ENCODE data around the gene FARP2.

FARP2 gene

DNA sequence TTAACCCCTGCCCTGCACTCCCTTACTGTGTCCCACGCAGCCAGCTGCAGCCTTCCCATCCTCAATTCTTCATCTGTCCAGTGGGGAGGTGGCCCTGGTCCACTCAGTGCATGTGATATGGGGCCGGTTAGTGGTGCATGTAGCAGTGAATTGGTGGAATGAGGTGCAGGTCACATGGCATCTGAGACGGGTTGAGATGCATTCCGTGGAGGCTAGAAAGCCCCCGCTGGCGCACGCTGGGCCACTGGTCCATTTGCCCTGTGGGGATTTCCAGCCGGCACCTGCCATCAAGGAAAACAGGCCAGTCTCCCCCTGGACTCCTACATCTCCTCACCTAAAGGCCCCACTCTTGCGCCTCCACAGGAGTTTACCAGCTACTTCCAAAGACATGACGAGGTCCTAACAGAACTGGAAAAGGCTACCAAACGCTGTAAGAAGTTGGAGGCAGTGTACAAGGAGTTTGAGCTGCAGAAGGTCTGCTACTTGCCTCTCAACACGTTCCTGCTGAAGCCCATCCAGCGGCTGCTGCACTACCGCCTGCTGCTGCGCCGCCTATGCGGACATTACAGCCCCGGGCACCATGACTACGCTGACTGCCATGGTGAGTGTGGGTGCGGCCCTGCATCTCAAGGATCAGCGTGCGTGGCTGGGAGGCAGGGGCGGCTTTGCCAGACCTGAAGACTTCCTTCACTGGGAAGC is 111.8 kb downstream of the FARP2 start:
- TF ChIP-seq, protein P1, sequence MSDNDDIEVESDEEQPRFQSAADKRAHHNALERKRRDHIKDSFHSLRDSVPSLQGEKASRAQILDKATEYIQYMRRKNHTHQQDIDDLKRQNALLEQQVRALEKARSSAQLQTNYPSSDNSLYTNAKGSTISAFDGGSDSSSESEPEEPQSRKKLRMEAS (IDR thresholded peaks at IDR 0.05; ENCODE audit: low read depth, low read length): no peak
- TF ChIP-seq, protein P2, sequence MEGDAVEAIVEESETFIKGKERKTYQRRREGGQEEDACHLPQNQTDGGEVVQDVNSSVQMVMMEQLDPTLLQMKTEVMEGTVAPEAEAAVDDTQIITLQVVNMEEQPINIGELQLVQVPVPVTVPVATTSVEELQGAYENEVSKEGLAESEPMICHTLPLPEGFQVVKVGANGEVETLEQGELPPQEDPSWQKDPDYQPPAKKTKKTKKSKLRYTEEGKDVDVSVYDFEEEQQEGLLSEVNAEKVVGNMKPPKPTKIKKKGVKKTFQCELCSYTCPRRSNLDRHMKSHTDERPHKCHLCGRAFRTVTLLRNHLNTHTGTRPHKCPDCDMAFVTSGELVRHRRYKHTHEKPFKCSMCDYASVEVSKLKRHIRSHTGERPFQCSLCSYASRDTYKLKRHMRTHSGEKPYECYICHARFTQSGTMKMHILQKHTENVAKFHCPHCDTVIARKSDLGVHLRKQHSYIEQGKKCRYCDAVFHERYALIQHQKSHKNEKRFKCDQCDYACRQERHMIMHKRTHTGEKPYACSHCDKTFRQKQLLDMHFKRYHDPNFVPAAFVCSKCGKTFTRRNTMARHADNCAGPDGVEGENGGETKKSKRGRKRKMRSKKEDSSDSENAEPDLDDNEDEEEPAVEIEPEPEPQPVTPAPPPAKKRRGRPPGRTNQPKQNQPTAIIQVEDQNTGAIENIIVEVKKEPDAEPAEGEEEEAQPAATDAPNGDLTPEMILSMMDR (IDR thresholded peaks at IDR 0.05; ENCODE audit: low read depth, low read length): no peak
- TF ChIP-seq MYC (IDR thresholded peaks at IDR 0.05; ENCODE audit: low read depth, low read length) (no peak), POLR2A (IDR thresholded peaks at IDR 0.05; ENCODE audit: extremely low read depth, insufficient read length) (no peak)
- H3K4me3 ChIP-seq (ENCODE audit: low read depth, low read length): no peak overlapping the region
- no peak for DNase-seq (ENCODE audit: low read depth)

DNA sequence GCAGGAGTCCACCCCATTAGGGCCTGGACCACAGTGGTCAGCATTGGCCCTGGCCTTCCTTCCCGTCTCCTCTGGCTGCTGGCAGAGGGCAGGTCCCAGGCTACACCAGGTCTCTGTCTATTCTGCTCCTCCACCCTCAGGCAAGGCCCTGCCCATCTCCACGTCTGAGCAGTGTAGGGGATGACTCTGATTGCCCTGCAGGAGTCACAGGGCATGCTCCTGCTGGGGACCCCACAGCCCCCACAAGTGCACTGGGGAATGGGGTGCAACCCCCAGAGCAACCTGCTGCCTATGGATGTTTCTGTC is 112.3 kb downstream of the FARP2 start:
- TF ChIP-seq POLR2A (IDR thresholded peaks at IDR 0.05; ENCODE audit: extremely low read depth, insufficient read length) (no peak), MYC (IDR thresholded peaks at IDR 0.05; ENCODE audit: low read depth, low read length) (no peak)
- TF ChIP-seq, protein P2 (IDR thresholded peaks at IDR 0.05; ENCODE audit: low read depth, low read length): no peak
- TF ChIP-seq, protein P1 (IDR thresholded peaks at IDR 0.05; ENCODE audit: low read depth, low read length): no peak
- DNase-seq (ENCODE audit: low read depth): no peak
- no peak overlapping the region for H3K4me3 ChIP-seq (ENCODE audit: low read depth, low read length)

DNA sequence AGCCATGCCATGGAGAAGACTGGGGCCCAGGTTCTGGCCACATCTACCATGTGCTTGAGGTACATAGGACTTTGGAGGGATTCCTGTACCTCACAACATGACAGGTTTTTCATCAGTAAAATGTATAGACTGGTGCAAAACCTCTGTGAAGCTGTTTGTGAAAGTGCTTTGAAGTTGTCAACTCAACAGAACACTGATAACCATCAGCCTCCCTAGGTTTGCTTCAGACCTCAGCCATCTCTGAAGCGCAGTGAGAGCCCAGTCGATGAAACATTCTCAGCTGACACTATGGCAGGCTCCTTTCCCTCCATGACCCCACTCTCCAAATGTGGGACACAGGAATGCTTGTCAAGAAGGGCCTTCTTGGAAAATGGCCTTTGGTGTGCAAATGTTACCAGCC is 113.7 kb downstream of the FARP2 start:
- DNase-seq (ENCODE audit: low read depth): no peak
- no peak overlapping the region for H3K4me3 ChIP-seq (ENCODE audit: low read depth, low read length)
- TF ChIP-seq POLR2A (IDR thresholded peaks at IDR 0.05; ENCODE audit: extremely low read depth, insufficient read length) (no peak), MYC (IDR thresholded peaks at IDR 0.05; ENCODE audit: low read depth, low read length) (no peak)
- TF ChIP-seq, protein P1 (IDR thresholded peaks at IDR 0.05; ENCODE audit: low read depth, low read length): no peak
- TF ChIP-seq, protein P2 (IDR thresholded peaks at IDR 0.05; ENCODE audit: low read depth, low read length): no peak

DNA sequence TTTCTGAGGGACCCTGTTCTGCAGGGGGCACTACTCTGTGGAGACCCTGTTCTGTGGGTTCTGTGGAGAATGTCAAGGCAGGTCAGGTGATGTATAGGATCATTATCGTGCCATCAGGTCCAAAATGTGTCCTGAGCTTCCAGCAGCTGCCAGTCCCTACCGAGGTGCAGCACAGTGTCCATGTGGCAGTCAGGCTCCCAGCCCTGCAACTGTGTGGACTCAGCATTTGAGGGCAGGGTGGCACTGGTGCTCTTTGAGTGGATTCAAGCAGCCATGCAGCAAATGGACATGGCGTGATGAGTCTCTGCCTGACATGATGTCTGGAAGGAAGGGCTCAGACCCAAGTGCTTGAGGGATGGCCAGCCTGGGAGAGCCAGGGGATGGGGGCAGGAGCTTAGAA is 117.3 kb downstream of the FARP2 start:
- TF ChIP-seq, protein P1 (IDR thresholded peaks at IDR 0.05; ENCODE audit: low read depth, low read length): no peak
- TF ChIP-seq, protein P2 (IDR thresholded peaks at IDR 0.05; ENCODE audit: low read depth, low read length): no peak
- TF ChIP-seq POLR2A (IDR thresholded peaks at IDR 0.05; ENCODE audit: extremely low read depth, insufficient read length) (no peak), MYC (IDR thresholded peaks at IDR 0.05; ENCODE audit: low read depth, low read length) (no peak)
- H3K4me3 ChIP-seq (ENCODE audit: low read depth, low read length): no peak overlapping the region
- no peak for DNase-seq (ENCODE audit: low read depth)

DNA sequence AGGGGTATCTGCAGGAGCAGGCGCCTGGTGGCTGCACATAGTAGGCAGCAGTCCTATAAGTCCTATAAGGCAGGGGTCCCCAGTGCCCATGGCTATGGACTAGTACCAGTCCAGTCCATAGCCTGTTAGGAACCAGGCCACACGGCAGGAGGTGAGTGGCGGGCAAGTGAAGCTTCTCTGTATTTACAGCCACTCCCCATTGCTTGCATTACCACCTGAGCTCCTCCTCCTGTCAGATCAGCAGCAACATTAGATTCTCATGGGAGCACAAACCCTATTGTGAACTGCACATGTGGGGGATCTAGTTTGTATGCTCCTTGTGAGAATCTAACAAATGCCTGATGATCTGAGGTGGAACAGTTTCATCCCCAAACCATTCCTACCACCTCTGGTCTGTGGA is 119.2 kb downstream of the FARP2 start:
- no peak for DNase-seq (ENCODE audit: low read depth)
- no peak for TF ChIP-seq MYC (IDR thresholded peaks at IDR 0.05; ENCODE audit: low read depth, low read length)
- TF ChIP-seq, protein P1 (IDR thresholded peaks at IDR 0.05; ENCODE audit: low read depth, low read length): no peak
- H3K4me3 ChIP-seq (ENCODE audit: low read depth, low read length): no peak overlapping the region

DNA sequence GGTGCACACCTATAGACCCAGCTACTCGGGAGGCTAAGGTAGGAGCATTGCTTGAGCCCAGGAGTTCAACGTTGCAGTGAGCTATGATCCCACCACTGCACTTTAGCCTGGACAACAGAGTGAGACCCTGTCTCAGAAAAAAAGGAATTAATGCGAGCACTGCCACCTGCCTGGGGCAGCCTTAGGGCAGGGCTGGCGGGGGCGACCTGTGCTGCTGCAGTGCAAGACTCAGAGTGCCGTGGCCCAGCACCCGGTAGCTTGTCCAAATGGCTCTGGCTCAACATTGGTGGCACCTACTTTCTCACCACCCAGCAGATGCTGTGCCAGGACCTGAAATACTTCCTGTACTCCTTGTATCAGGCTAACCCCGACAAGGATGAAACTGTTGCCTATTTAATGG is 122.1 kb downstream of the FARP2 start:
- DNase-seq (ENCODE audit: low read depth): no peak
- TF ChIP-seq, protein P2 (IDR thresholded peaks at IDR 0.05; ENCODE audit: low read depth, low read length): no peak
- TF ChIP-seq POLR2A (IDR thresholded peaks at IDR 0.05; ENCODE audit: extremely low read depth, insufficient read length): no peak
- TF ChIP-seq, protein P1 (IDR thresholded peaks at IDR 0.05; ENCODE audit: low read depth, low read length): no peak
- no peak for TF ChIP-seq MYC (IDR thresholded peaks at IDR 0.05; ENCODE audit: low read depth, low read length)
- no peak overlapping the region for H3K4me3 ChIP-seq (ENCODE audit: low read depth, low read length)
